ENCODE results near the gene CEBPG.

Gene CEBPG

DNA sequence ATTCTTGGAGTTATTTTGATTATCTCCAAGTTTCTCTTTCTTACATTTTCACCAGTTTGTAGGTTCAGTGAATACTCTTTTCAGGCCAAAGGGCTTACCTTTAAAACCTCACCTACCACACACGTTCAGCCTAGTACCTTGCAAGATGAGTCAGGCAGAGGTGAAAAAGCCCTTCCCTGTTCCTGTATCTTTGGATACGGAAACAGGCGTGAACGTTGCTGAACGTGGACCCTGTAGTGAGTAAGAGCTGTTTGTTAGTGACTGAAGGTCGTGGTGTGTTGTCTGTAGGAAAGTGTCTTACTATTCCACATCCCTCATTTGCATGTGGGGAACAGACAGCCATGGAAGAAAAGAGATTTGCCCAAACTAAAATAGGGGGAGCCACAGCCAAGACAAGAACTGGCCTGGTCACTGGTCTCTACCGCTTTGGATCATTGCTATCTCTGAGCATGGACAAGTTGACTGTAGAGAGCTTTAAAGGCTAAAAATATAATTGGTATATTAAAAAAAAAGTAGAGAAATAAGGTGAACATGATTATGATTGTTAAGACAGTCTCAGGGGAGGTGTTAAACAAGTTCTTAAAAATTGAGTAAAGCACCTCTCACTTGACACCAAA, 3.5 kb downstream of the CEBPG start:
- DNase-seq (ENCODE audit: extremely low read depth, low read depth) = no peak
- TF ChIP-seq, protein P1, sequence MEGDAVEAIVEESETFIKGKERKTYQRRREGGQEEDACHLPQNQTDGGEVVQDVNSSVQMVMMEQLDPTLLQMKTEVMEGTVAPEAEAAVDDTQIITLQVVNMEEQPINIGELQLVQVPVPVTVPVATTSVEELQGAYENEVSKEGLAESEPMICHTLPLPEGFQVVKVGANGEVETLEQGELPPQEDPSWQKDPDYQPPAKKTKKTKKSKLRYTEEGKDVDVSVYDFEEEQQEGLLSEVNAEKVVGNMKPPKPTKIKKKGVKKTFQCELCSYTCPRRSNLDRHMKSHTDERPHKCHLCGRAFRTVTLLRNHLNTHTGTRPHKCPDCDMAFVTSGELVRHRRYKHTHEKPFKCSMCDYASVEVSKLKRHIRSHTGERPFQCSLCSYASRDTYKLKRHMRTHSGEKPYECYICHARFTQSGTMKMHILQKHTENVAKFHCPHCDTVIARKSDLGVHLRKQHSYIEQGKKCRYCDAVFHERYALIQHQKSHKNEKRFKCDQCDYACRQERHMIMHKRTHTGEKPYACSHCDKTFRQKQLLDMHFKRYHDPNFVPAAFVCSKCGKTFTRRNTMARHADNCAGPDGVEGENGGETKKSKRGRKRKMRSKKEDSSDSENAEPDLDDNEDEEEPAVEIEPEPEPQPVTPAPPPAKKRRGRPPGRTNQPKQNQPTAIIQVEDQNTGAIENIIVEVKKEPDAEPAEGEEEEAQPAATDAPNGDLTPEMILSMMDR (IDR thresholded peaks at IDR 0.05; ENCODE audit: low read depth, low read length, missing control alignments) = no peak
- no peak overlapping the region for H3K4me3 ChIP-seq (replicated peaks; ENCODE audit: low read depth, low read length)

DNA sequence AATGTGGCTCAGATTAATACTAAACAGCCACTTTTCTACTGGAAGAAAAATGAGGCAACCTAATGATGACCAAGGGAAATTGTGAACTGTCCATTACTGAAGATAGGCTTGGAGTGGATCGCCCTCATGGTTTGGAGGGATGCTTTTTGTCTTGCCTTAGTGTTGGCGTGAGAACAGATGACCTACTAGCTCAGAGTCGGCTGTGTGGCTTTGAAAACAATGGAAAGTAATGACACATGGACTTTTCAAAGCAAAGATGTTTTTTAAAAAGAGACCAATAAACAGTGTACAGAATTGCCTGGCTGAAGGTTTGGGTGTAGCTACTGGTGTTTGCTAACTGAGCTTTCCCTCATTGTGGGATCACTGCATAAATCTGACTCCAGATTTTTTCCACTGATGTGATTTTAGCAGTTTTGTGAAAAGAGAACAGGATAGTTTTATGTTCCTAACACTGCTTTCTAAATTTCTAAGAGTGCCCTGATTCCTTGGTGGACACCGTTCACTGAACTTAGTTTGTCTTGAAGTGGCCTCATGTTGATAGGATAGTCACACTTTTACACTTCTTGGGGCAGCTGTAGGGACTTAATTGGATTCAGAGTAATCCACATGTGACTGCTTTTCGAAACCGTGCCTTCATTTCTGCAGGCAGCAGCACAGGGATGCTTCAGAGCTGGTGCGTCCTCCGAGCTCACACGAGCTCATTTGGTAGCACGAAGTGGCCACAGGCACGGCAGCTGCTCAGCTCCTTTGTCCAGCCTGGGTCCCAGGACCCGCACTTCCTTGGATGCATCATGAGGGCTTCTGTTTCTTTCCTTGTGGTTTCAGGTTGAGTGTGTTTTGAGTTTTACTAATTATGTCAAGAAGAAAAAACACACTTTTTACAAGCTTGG, 4.3 kb downstream of the CEBPG start:
- H3K4me3 ChIP-seq (replicated peaks; ENCODE audit: low read depth, low read length) = no peak overlapping the region
- no peak for DNase-seq (ENCODE audit: extremely low read depth, low read depth)
- TF ChIP-seq, protein P1 (IDR thresholded peaks at IDR 0.05; ENCODE audit: low read depth, low read length, missing control alignments) = no peak

DNA sequence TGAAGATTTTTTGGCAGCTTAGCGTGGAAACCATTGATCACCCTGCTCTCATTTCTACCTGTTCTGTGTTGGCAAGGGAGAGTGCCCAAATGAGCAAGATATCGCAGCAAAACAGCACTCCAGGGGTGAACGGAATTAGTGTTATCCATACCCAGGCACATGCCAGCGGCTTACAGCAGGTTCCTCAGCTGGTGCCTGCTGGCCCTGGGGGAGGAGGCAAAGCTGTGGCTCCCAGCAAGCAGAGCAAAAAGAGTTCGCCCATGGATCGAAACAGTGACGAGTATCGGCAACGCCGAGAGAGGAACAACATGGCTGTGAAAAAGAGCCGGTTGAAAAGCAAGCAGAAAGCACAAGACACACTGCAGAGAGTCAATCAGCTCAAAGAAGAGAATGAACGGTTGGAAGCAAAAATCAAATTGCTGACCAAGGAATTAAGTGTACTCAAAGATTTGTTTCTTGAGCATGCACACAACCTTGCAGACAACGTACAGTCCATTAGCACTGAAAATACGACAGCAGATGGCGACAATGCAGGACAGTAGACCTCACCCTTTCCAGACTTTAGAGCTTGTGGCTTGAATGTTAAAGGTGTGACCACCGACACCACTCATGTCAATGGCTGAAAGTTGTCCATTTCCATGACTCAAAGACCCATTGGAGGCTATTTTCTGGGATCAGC, 5.8 kb downstream of the CEBPG start:
- TF ChIP-seq, protein P1 (IDR thresholded peaks at IDR 0.05; ENCODE audit: low read depth, low read length, missing control alignments) = no peak
- H3K4me3 ChIP-seq (replicated peaks; ENCODE audit: low read depth, low read length) = no peak overlapping the region
- DNase-seq (ENCODE audit: extremely low read depth, low read depth) = no peak

DNA sequence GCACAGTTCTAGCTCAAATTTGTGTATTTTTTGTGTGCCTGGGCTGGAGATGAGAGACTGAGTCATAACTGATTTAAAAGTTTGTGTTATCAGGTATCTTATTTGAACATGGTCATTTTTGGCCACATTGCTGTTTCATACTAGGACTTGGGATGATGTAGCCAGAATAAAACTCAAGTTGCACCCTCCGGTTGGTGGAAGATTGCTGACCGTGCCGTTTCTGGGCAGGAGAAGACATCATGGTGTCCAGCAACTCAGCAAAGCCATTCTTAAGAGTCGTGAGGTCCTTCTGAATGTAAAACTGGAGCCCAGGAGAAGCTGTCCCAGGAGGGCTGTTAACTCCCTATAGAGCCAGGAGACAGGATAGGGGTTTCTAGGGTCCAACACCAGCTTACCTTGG, 7.6 kb downstream of the CEBPG start:
- TF ChIP-seq, protein P1 (IDR thresholded peaks at IDR 0.05; ENCODE audit: low read depth, low read length, missing control alignments) = no peak
- no peak overlapping the region for H3K4me3 ChIP-seq (replicated peaks; ENCODE audit: low read depth, low read length)
- DNase-seq (ENCODE audit: extremely low read depth, low read depth) = no peak

DNA sequence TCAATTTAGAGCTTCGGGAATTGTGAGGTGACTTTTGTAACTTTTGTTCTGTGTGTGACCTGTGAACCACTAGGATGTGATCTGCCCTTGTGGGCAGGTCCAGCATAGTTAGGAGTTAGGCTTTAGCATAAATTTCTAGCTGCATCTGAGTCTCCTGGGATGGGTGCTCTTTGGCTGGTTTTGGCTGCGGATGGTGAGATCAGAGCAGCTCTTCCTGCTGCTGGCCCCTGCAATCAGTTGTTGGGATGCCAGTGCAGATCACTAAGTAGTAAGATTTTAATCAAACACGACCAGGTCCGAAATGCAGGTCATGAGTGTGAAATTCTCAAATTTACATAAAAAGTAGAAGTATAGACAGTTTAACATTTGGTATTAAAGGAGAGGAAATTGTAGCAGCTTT, 8.5 kb downstream of the CEBPG start:
- no peak for DNase-seq (ENCODE audit: extremely low read depth, low read depth)
- H3K4me3 ChIP-seq (replicated peaks; ENCODE audit: low read depth, low read length) = no peak overlapping the region
- TF ChIP-seq, protein P1 (IDR thresholded peaks at IDR 0.05; ENCODE audit: low read depth, low read length, missing control alignments) = no peak

GRCh38 chr19:33382982-33383381, 9.5 kb downstream of the CEBPG start:
- H3K4me3 ChIP-seq (replicated peaks; ENCODE audit: low read depth, low read length) = no peak overlapping the region
- TF ChIP-seq, protein P1 (IDR thresholded peaks at IDR 0.05; ENCODE audit: low read depth, low read length, missing control alignments) = no peak
- DNase-seq (ENCODE audit: extremely low read depth, low read depth) = no peak
